Measurements from ENCODE around the gene NHLRC2.
"Not testable (repeated sequence)": the region's sequence is repeated elsewhere in the genome, so short reads cannot be mapped to it uniquely, and the experiment has no call there.

Gene NHLRC2

GRCh38 chr10:113854013-113854760 lies at the start of gene NHLRC2, which contains the start of gene DCLRE1A:
Gene NHLRC2 (plus strand): TSS chr10:113854661. CDS start chr10:113854873, 212 bp downstream.
Gene DCLRE1A (minus strand): TSS chr10:113854082. CDS start chr10:113853182, 900 bp downstream.
- peak; percentile 58 for FAIRE-seq

- FAIRE-seq: no peak
These were observed 48.0 kb upstream of the NHLRC2 start for GRCh38 chr10:113806503-113806902.

- no peak for FAIRE-seq
These were observed 46.3 kb upstream of the NHLRC2 start for GRCh38 chr10:113808168-113808567.

- not testable (repeated sequence) for FAIRE-seq
These were observed 39.8 kb upstream of the NHLRC2 start for GRCh38 chr10:113814700-113815099.

GRCh38 chr10:113819989-113820388 lies 34.5 kb upstream of the NHLRC2 start:
- FAIRE-seq: no peak

- FAIRE-seq: no peak
These were observed 34.0 kb upstream of the NHLRC2 start for GRCh38 chr10:113820507-113820906.

GRCh38 chr10:113821306-113821705 lies 33.2 kb upstream of the NHLRC2 start:
- not testable (repeated sequence) for FAIRE-seq

GRCh38 chr10:113822174-113822573 lies 32.3 kb upstream of the NHLRC2 start:
- FAIRE-seq: no peak

GRCh38 chr10:113823389-113823788 lies 31.1 kb upstream of the NHLRC2 start:
- FAIRE-seq: no peak

GRCh38 chr10:113825791-113826190 lies 28.7 kb upstream of the NHLRC2 start:
- FAIRE-seq: no peak

GRCh38 chr10:113828567-113828966 lies 25.9 kb upstream of the NHLRC2 start:
- FAIRE-seq: not testable (repeated sequence)

- no peak for FAIRE-seq
These were observed 12.3 kb upstream of the NHLRC2 start for GRCh38 chr10:113842171-113842570.

- no peak for FAIRE-seq
These were observed 10.4 kb upstream of the NHLRC2 start for GRCh38 chr10:113843972-113844485.

GRCh38 chr10:113846036-113846435 lies 8.4 kb upstream of the NHLRC2 start:
- FAIRE-seq: no peak

GRCh38 chr10:113849140-113849803 lies 5.2 kb upstream of the NHLRC2 start:
- FAIRE-seq: no peak

- no peak for FAIRE-seq
These were observed 4.5 kb upstream of the NHLRC2 start for GRCh38 chr10:113849946-113850345.

GRCh38 chr10:113853578-113854012 lies 866 bp upstream of the NHLRC2 start:
- no peak for FAIRE-seq

- no peak for FAIRE-seq
These were observed 514 bp downstream of the NHLRC2 start for GRCh38 chr10:113854761-113855588.

GRCh38 chr10:113856563-113856962 lies 2.1 kb downstream of the NHLRC2 start:
- FAIRE-seq: no peak

- no peak for FAIRE-seq
These were observed 2.7 kb downstream of the NHLRC2 start for GRCh38 chr10:113857210-113857609.

GRCh38 chr10:113858541-113858940 lies 4.1 kb downstream of the NHLRC2 start:
- no peak for FAIRE-seq

GRCh38 chr10:113859261-113859660 lies 4.8 kb downstream of the NHLRC2 start:
- FAIRE-seq: no peak

- no peak for FAIRE-seq
These were observed 11.4 kb downstream of the NHLRC2 start for GRCh38 chr10:113865901-113866300.
